IPS-NIHi11 (cell line): ENCODE results near the gene ILF3.

Experiments used
- DNase-seq: peaks from one replicate; pipeline ENCODE4 v3.0.0; 2012; ENCODE audit warnings: mixed read lengths, low spot score

The ILF3 gene

DNA sequence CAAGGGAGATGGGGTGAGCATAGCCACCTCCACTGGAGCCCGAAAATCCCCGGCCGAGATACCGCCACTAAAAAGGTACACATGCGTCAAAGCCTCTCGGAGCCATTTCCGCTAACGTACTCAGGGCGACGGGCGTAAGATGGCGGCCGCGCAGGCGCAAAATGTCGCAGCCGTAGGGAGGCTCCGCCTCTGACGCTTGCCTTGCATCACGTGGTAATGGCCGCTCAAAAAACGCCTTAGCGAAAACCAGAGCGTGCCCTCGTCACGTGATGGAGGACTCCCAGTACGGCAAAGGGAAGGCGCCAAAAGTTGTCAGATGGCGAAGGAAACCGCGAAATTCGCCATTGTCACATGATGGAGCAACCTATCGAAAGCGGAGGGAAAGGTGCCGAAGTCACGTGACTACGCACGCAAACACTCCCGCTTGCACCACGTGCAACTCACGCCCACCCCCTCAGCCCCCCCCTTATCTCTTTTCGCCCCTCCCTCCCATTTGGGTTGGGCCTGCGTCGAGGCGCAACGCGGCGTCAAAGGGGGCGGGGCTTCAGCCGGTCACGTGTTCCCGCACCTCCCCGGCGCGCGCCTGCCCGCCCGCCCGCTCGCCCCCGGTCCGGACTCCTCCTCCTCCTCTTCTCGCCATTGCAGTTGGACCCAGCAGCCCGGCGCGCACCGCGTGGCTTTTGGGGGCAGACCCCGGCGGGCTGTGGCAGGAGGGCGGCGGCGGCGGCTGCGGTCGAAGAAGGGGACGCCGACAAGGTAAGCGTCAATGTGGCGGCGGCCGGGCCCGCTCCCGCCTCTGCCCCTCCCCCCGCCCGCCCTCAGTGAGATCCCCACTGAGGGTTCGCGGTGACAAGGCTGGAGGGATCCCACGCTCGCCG lies at the start of gene ILF3:
TSS of gene ILF3 (plus strand) at position 615 of the 878 bp plus-strand sequence. CDS start 16,260 bp downstream, outside the sequence.
- peak; percentile 89 for DNase-seq

DNA sequence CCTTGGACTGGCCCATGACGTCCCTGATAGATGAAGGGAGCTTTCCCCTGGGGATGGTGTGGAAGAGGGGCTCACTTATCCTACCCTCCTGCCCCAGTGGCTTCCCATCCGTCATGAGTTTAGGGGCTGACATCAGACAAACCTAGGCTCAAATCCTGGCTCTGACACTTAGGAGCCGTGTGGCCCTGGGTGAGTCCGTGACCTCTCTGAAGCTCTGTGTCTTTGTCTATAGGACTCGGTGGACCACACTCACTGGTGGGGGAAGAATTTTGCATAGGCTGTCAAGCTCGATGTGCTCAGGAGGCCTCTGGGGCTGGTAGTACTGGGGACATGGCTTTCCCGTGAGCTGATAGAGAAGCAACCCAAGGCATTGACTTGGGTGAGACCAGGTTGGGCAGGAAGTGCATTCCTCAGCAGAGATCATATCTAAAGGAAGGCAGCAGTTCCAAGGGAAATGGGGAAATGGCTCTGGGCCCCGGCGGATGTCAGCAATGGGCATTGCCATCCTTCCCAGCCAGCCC lies 49.6 kb upstream of the ILF3 start:
- DNase-seq, result no peak

DNA sequence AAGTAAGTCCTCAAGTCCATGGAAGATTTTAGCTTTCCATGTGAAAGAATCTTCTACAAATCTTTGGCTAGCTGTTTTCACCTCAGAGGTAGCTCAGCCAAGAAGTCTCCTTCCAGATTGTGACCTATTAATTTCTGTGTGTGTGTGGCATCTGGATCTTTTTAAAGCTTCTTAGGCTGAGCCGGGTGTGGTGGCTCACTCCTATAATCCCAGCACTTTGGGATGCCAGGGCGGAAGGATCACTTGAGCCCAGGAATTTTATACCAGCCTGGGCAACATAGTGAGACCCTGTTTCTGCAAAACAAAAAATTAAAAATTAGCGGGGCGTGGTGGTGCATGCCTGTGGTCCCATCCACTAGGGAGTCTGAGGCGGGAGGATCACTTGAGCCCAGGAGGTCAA lies 42.2 kb upstream of the ILF3 start:
- no peak for DNase-seq

DNA sequence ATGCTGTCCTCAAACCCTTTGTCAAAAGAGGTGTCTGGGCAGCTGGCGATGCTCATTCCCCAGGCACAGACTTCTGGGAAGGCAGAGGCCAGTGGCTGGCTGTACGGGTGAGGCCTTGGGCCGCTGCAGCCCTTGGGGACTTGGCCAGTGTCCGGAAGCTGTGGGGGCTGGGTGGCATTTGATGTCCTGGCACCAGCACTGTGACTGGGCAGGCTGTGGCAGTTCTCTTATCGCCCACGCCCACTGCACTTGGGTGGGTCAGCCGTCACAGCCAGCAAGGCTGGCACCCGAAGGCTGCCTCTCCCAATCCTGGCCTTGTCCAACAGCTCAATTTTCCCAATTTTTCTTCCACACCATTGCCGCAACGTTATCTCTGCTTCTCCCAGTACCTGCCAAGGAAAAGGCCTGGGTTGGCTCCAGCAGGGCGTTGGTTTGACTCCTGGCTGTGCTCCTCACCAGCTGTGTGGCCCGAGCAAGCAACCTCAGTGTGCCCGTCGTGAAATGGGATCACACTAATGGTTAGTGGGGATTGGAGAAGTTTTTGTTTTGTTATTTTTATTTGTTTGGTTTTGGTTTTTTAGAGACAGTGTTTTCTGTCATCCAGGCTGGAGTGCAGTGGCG lies 41.5 kb upstream of the ILF3 start:
- no peak for DNase-seq

DNA sequence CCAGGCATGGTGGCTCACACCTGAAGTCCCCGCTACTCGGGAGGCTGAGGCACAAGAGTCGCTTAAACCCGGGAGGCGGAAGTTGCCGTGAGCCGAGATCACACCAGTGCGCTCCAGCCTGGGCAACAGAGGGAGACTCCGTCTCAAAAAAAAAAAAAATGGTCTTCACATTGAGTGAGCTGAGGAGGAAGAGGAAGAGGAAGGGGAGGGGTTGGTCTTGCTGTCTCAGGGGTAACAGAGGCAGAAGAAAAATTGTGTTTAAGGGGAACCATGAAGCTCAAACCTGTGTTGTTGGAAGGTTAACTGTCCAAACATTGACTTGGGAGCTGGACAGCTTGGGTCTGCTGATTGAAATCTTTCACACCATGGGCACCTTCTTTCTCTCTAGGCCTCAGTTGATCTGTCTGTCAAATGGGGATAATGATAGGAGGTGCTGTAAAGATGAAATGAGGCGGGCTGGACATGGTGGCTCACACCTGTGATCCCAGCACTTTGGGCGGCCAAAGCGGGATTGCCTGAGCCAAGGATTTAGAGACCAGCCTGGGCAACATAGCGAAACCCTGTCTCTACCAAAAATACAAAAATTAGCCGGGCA lies 38.6 kb upstream of the ILF3 start:
- no peak for DNase-seq

DNA sequence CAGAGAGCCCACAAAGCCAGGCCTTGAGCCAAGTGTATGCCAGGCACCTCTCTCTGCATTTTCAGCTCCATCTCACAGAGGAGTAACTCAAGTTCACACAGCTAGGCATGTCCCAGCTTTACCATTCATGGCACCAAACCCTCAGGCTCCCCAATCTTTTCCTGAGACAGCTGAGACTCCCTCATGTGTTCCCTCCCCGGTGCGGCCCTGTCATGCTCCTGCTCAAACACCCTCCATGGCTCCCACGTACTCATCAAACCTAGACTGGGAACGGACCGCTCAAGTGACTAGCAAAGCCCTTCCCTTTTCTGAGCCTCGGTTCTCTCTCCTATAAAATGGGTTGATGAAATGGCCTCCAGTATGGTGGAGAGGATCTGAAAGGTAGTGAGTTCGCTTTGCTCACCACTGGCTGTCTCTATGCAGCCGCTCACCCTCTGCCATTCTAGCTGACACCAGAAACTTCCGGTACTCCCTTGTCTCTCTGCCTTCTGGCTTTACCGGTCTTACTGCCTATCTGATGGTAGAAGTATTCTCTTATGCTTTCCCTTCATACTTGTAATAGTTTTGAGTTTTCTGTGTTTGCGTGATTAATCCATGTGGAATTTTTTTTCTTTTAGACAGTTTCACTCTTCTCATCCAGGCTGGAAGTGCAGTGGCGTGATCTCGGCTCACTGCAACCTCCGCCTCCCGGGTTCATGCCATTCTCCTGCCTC lies 36.6 kb upstream of the ILF3 start:
- DNase-seq, result no peak

DNA sequence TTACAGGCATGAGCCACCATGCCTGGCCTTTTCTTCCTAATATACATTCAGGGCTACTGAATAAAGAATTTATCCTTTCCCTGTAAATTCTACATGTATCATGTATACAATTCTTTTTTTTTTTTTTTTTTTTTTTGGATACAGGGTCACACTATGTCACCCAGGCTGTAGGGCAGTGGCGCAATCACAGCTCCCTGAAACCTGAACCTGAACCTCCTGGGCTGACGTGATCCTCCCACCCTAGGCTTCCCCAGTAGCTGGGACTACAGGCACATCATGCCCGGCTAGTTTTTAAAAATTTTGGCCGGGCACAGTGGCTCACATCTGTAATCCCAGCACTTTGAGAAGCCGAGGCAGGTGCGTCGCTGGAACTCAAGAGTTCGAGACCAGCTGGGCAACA lies 35.3 kb upstream of the ILF3 start:
- DNase-seq, result no peak

DNA sequence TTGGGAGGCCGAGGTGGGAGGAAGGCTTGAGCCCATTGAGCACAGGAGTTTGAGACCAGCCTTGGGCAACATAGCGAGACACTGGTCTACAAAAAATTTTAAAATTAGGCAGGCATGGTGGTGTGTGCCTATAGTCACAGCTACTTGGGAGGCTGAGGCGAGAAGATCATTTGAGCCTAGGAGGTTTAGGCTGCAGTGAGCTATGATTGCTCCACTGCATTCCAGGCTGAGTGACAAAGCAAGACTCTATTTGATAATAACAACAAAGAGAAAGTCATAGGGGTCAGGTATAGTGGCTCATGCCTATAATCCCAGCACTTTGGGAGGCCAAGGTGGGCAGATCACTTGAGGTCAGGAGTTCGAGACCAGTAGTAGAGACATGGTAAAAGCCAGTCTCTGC lies 33.4 kb upstream of the ILF3 start:
- no peak for DNase-seq

DNA sequence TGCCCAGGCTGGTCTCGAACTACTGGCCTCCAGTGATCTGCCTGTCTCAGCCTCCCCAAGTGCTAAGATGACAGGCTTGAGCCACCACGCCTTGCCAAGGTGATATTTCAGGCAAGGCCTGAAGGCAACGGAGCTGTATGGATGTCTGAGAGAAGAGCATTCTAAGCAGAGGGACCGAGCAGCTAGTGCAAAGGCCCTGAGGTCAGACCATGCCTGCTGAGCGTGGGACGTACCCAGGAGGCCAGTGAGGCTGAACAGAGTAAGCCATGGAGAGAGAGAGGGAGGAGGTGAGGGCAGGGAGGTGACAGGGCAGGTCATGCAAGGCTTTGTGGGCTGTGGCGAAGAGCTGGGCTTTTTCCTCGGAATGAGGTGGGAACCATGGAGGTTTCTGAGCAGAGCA lies 32.2 kb upstream of the ILF3 start:
- no peak for DNase-seq

DNA sequence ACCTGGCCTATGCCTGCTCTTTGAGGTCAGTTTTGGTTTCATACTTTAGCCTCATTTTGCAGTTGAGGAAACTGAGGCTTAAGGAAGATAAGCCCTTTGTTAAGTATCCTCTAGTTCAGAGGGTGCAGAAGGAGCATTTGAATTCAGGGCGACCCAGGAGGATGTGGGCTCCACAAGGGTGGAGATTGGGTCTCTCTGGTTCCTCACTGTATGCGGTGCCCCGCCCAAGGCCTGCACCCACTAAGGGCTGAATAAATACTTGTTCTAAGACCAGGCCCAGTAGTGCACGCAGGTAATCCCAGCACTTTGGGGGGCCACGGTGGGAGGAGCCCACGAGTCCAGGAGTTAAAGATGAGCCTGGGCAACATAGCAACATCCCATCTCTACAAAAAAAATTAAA lies 29.6 kb upstream of the ILF3 start:
- DNase-seq, result no peak

DNA sequence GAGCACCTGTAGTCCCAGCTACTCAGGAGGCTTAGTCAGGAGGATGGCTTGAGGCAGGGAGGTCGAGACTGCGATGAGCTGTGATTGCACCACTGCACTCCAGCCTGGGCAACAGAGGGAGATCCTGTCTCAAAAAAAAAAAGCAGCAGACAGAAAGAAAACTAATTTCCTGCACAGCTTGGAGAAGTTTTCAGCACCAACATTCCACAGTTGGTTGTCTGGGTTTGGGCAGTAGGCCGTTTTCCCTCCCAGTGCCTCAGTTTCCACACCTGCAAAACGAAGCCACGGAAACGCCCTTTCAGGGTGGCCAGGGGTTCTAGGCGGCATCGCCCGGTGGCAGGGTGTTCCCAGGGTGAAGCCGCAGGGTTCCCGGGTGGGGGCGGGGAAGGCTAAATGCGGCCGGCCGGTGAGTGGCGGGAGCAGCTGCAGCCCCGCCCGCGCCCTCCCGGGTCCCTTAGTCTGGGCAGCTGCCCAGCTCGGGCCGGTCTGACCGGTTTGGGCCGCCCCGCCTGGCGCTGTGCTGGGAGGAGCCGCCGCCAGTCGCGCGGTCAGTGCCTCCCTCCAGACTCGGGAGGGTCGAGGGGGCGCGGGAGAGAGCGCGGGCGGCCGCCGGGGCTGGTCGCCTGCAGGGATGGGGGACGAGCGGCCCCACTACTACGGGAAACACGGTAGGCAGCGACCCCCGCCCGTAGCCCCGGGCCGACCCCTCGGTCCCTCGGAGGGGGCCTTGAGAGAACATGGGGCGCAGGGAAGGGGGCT lies 29.0 kb upstream of the ILF3 start, which contains the start of gene SLC44A2:
TSS of gene SLC44A2 (plus strand) at position 551 of the 759 bp plus-strand sequence. CDS start at position 632, 81 bp downstream.
- DNase-seq, result peak; percentile 99

DNA sequence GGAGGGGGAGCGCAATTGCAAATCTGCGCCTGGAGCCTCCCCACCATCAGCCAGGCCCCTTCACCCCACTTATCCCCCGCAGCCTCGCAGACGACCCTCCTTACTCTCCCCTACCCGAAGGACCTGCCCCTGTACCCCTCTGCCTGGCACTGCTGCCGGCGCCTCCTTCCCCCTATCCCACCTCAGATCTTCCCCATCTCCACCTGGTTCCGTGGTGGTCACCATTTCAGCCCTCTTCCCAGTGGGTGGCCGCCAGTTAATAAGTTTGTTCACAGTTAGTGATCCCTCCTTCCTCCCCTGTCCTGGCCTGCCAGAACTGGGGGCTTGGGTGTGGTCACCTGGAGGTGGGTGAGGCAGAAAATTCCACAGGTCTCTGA lies 28.4 kb upstream of the ILF3 start:
- no peak for DNase-seq

DNA sequence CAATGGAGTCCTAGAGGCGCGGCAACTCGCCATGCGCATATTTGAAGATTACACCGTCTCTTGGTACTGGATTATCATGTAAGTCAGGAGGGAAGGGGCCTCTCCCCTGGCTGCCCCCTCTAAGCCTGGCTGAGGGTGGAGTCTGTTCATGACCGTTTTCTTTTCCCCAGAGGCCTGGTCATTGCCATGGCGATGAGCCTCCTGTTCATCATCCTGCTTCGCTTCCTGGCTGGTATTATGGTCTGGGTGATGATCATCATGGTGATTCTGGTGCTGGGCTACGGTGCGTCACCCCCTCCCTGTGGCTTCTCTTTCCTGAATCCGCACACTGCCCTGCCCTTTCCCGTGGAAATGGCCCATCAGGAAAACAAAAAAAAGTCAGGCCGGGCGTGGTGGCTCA lies 22.3 kb upstream of the ILF3 start:
- no peak for DNase-seq

DNA sequence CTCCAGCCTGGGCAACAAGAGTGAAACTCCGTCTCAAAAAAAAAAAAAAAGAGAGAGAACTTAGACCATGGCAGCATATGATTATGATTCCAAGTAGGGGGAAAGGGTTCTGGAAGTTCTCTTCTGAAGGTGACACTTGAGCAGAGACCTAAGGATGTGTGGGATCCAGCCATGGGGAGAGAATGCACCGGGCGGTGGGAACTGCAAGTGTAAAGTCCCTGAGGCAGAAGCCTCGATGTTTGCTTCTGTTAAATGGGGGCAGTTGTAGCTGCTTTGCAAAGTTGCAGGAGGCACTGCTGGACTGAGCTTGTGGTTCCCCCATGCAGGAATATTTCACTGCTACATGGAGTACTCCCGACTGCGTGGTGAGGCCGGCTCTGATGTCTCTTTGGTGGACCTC lies 19.7 kb upstream of the ILF3 start:
- no peak for DNase-seq

DNA sequence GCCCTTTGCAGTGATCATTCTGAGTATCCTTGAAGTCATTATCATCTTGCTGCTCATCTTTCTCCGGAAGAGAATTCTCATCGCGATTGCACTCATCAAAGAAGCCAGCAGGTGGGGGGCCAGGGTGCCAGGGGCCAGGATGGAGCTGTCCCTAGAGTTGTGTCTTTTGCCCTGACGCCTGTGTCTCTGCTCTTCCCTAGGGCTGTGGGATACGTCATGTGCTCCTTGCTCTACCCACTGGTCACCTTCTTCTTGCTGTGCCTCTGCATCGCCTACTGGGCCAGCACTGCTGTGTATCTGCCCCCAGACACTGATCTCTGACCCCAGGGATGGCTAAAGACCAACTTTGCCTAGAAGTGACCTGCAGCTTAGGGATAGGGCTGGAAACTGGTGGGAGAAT lies 19.2 kb upstream of the ILF3 start:
- DNase-seq, result no peak

DNA sequence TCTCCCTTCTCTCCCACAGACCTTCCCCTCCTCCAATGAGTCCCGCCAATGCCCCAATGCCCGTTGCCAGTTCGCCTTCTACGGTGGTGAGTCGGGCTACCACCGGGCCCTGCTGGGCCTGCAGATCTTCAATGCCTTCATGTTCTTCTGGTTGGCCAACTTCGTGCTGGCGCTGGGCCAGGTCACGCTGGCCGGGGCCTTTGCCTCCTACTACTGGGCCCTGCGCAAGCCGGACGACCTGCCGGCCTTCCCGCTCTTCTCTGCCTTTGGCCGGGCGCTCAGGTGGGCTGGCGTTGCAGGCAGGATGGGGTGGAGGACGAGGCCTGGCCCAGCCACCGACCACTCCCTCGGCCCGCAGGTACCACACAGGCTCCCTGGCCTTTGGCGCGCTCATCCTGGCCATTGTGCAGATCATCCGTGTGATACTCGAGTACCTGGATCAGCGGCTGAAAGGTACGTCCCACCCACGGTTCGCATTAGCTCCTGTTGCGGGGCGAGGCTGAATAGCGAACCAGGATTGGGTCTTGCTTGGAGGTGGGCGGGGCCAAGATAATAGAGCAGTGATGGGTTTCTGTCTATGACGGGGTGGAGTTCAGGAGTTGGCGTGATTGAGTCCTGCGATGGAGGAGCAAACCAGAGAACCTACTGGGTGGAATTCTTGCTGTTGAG lies 17.7 kb upstream of the ILF3 start:
- DNase-seq, result peak; percentile 54

DNA sequence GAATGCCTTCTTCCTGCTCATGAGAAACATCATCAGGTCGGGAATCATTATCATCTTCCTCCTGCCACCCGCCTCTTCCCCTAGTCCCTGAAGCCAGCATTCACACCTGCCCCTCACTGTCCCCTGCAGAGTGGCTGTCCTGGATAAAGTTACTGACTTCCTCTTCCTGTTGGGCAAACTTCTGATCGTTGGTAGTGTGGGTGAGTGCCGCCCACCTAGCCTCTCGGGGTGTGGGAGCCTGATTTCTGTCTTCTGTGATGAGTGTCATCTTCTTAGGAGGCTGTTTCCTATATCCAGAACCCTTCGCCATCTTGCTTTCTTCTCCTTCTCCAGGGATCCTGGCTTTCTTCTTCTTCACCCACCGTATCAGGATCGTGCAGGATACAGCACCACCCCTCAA lies 16.3 kb upstream of the ILF3 start:
- no peak for DNase-seq

DNA sequence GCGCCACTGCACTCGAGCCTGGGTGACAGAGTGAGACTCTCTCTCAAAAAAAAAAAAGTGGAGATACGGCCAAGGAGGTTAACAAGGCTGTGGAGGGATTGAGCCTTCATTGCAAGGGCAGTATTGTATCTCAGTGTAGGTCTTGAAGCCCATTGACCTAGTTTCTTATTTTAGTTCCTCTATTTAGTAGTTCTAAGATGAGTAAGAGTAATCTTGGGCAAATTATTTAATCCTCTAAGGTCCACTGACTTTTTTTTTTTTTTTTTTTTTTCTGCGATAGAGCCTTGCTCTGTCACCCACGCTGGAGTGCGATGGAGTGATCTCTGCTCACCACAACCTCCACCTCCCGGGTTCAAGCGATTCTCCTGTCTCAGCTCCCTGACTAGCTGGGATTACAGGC lies 14.3 kb upstream of the ILF3 start:
- no peak for DNase-seq

DNA sequence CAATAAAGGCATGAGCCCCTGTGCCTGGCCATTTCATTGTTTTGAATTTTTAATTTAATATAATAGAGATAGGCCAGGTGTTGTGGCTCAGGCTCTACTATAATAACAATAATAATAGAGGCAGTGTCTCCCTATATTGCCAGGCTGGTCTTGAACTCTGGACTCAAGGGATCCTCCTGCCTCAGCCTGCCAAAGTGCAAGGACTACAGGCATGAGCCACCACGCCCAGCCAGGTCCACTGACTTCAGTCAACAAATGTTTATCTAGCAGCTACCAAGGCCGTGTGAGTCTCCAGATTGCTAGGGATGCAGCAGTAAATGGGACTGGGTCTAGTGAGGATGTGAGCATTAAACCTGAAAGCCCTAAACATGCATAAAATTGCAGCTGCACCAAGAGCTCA lies 13.8 kb upstream of the ILF3 start:
- DNase-seq, result no peak

DNA sequence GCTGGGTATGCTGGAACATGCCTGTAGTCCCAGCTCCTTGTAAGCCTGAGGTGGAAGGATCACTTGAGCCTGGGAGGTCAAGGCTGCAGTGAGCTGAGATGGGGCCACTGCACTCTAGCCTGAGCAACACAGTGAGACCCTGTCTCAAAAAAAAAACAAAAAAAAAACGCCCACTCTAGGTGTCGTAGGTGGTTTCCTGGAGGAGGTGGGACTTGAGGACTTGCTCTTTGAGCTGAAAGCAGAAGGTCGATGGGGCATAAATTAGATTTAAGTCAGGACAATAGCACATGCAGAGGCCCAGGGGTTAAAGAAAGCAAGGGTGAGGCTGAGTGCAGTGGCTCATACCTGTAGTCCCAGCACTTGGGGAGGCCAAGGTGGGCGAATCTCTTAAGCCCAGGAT lies 12.9 kb upstream of the ILF3 start:
- no peak for DNase-seq
